Colonic mucosa (tissue), 4 donors: ENCODE measurements around the gene IFNE. TPM values are rescaled to one million over a fixed set of nuclear protein-coding genes. Genes with fewer than 3 reads are reported as not detected.

ENCODE experiments used
- DNase-seq: peaks from one replicate; pipeline ENCODE4 v3.0.0-alpha.2; 2020
- H3K27ac ChIP-seq: fragments of 200-600 bp; one replicate; pipeline ENCODE4 v1.8.0; 2021
- H3K27me3 ChIP-seq: fragments of 200-600 bp; one replicate; pipeline ENCODE4 v1.8.0; 2021
- H3K36me3 ChIP-seq: fragments of 200-600 bp; one replicate; pipeline ENCODE4 v1.8.0; 2021
- H3K4me1 ChIP-seq: fragments of 200-600 bp; one replicate; pipeline ENCODE4 v1.8.0; 2021; ENCODE audit warnings: mild to moderate bottlenecking
- H3K4me3 ChIP-seq: fragments of 200-600 bp; one replicate; pipeline ENCODE4 v1.8.0; 2021
- H3K9ac ChIP-seq, 2 donors: one replicate each; pipeline ENCODE4 v1.7.0; 2013; ENCODE audit warnings: control low read depth in 2 of 2, low read depth in 2 of 2, low read length in 2 of 2
- H3K9me3 ChIP-seq: fragments of 200-600 bp; one replicate; pipeline ENCODE4 v1.8.0; 2021
- CTCF ChIP-seq: fragments of 200-600 bp; IDR thresholded peaks from one replicate; pipeline ENCODE4 v1.8.0; 2022; ENCODE audit warnings: antibody characterized with exemption, mild to moderate bottlenecking
- intact Hi-C: fragments of 100-400 bp; cut with DNase I; formaldehyde crosslinking; loops from one replicate; pipeline ENCODE4 v1.14.1; 2022
- total RNA-seq, 2 donors: library from RNA; stranded (reverse); fragmentation: NEBNext Ultra II Directional in 1 of 2; extraction: Animal tissue kit (Norgen Biotek cat#: 25700) in 1 of 2; gene quantifications; one replicate each; pipeline ENCODE4 v1.2.1, GENCODE V29; 2021
- donor health status: healthy.
- donor health status: DM: no; HTN: no; CAD: no.
- donor health status: DM: no; HTN: no; CAD: no.

Gene IFNE, protein sequence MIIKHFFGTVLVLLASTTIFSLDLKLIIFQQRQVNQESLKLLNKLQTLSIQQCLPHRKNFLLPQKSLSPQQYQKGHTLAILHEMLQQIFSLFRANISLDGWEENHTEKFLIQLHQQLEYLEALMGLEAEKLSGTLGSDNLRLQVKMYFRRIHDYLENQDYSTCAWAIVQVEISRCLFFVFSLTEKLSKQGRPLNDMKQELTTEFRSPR
- not detected for total RNA-seq

DNA sequence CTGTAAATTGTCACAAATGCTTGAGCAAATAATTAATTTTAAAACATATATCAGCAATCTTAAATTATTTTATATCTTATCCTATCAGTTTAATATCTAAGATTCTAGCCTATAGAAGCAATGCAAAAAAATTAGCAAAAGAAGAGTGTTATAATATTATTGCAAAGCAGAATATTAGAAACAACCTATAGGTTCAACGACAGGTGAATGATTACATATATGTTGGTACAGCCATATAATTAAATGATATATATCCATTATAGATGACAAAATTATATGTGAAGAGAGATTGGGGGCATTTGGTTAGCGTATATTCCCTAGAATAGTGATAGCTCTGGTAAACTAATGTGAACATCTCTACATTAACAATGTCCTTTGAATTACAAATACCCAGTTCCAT is at the start of gene IFNE:
TSS of gene IFNE (minus strand) at position 101 of the 400 bp plus-strand sequence. CDS start 619 bp downstream, outside the sequence.
- Histone ChIP-seq H3K4me1 (no peaks in the 10 kb centered on the region), H3K4me3 (no peak within 1 kb of the TSS), H3K9ac (no peak within 1 kb of the TSS), H3K9me3 (no peaks in the 10 kb centered on the region), H3K27me3 (no peaks in the 10 kb centered on the region), H3K27ac (no peak within 1 kb of the TSS), H3K36me3 (no peaks in the 10 kb centered on the region)
- no peak for TF ChIP-seq CTCF
- intact Hi-C loops: no loop called here
- no peak for DNase-seq

- H3K9ac ChIP-seq: no peak overlapping the region
- TF ChIP-seq CTCF: no peak
- H3K4me3 ChIP-seq: no peak overlapping the region
- no peaks in the 10 kb centered on the region for H3K27me3 ChIP-seq
- intact Hi-C loops: no loop called here
- no peaks in the 10 kb centered on the region for H3K9me3 ChIP-seq
- no peak for DNase-seq
- no peaks in the 10 kb centered on the region for H3K36me3 ChIP-seq
- no peak overlapping the region for H3K27ac ChIP-seq
- no peaks in the 10 kb centered on the region for H3K4me1 ChIP-seq
Measured at GRCh38 chr9:21528123-21528808, 46.2 kb upstream of the IFNE start.

- Histone ChIP-seq H3K36me3 (no peaks in the 10 kb centered on the region), H3K4me1 (no peaks in the 10 kb centered on the region), H3K4me3 (no peak overlapping the region), H3K9me3 (no peaks in the 10 kb centered on the region), H3K27me3 (no peaks in the 10 kb centered on the region), H3K9ac (no peak overlapping the region), H3K27ac (no peak overlapping the region)
- no peak for DNase-seq
- intact Hi-C loops: no loop called here
- no peak for TF ChIP-seq CTCF
Measured at GRCh38 chr9:21527579-21527978, 45.5 kb upstream of the IFNE start.

- Histone ChIP-seq H3K36me3 (no peaks in the 10 kb centered on the region), H3K4me1 (no peaks in the 10 kb centered on the region), H3K4me3 (no peak overlapping the region), H3K27ac (no peak overlapping the region), H3K9ac (no peak overlapping the region), H3K9me3 (no peaks in the 10 kb centered on the region), H3K27me3 (no peaks in the 10 kb centered on the region)
- intact Hi-C loops: no loop called here
- TF ChIP-seq CTCF: no peak
- no peak for DNase-seq
Measured at GRCh38 chr9:21525174-21525573, 43.1 kb upstream of the IFNE start.

- Histone ChIP-seq H3K27me3 (no peaks in the 10 kb centered on the region), H3K4me1 (no peaks in the 10 kb centered on the region), H3K36me3 (no peaks in the 10 kb centered on the region), H3K9ac (no peak overlapping the region), H3K27ac (no peak overlapping the region), H3K9me3 (no peaks in the 10 kb centered on the region), H3K4me3 (no peak overlapping the region)
- intact Hi-C loops: no loop called here
- DNase-seq: no peak
- no peak for TF ChIP-seq CTCF
Measured at GRCh38 chr9:21524099-21524830, 42.2 kb upstream of the IFNE start.
